ENCODE measurements around the gene NFATC1. TPM values are rescaled to one million over a fixed set of nuclear protein-coding genes. Genes with fewer than 3 reads are reported as not detected.

NFATC1 gene
- total RNA-seq, 1 donor from 2014 or later, result 103 TPM

- Mint-ChIP-seq H3K27me3 (ENCODE audit: insufficient read depth) (no peaks in the 10 kb centered on the region), H3K36me3 (ENCODE audit: low read depth) (no peaks in the 10 kb centered on the region), H3K4me3 (no peak overlapping the region), H3K4me1 (ENCODE audit: low read depth) (no peaks in the 10 kb centered on the region), H3K9me3 (no peaks in the 10 kb centered on the region), H3K27ac (no peak overlapping the region)
- intact Hi-C loops (cut with micrococcal nuclease), result no loop called here
- DNase-seq (ENCODE audit: low spot score), result no peak
These were observed 146.5 kb downstream of the NFATC1 start for GRCh38 chr18:79542213-79542612.

GRCh38 chr18:79542876-79543750, 147.4 kb downstream of the NFATC1 start:
- no peaks in the 10 kb centered on the region for H3K9me3 Mint-ChIP-seq
- no peak overlapping the region for H3K4me3 Mint-ChIP-seq
- H3K27ac Mint-ChIP-seq, result no peak overlapping the region
- no peak for DNase-seq (ENCODE audit: low spot score)
- intact Hi-C loops (cut with micrococcal nuclease), result no loop called here
- H3K4me1 Mint-ChIP-seq (ENCODE audit: low read depth), result no peaks in the 10 kb centered on the region
- H3K36me3 Mint-ChIP-seq (ENCODE audit: low read depth), result no peaks in the 10 kb centered on the region
- H3K27me3 Mint-ChIP-seq (ENCODE audit: insufficient read depth), result no peaks in the 10 kb centered on the region

- no peak for DNase-seq (ENCODE audit: low spot score)
- H3K4me1 Mint-ChIP-seq (ENCODE audit: low read depth), result no peaks in the 10 kb centered on the region
These were observed 148.2 kb downstream of the NFATC1 start for GRCh38 chr18:79543861-79544385.

GRCh38 chr18:79544386-79544963, 148.7 kb downstream of the NFATC1 start:
- no peak for DNase-seq (ENCODE audit: low spot score)
- Mint-ChIP-seq H3K36me3 (ENCODE audit: low read depth) (no peaks in the 10 kb centered on the region), H3K4me3 (no peak overlapping the region), H3K27ac (no peak overlapping the region), H3K9me3 (no peaks in the 10 kb centered on the region), H3K4me1 (ENCODE audit: low read depth) (no peaks in the 10 kb centered on the region), H3K27me3 (ENCODE audit: insufficient read depth) (no peaks in the 10 kb centered on the region)
- intact Hi-C loops (cut with micrococcal nuclease), result no loop called here

More at GRCh38 chr18:79543861-79544385, 148.2 kb downstream of the NFATC1 start:
- H3K9me3 Mint-ChIP-seq, result no peaks in the 10 kb centered on the region
- H3K27me3 Mint-ChIP-seq (ENCODE audit: insufficient read depth), result no peaks in the 10 kb centered on the region
- H3K27ac Mint-ChIP-seq, result no peak overlapping the region
- no peak overlapping the region for H3K4me3 Mint-ChIP-seq
- no peaks in the 10 kb centered on the region for H3K36me3 Mint-ChIP-seq (ENCODE audit: low read depth)
- intact Hi-C loops (cut with micrococcal nuclease), result no loop called here

- Mint-ChIP-seq H3K4me3 (no peak overlapping the region), H3K27ac (no peak overlapping the region), H3K27me3 (ENCODE audit: insufficient read depth) (no peaks in the 10 kb centered on the region), H3K4me1 (ENCODE audit: low read depth) (no peaks in the 10 kb centered on the region), H3K9me3 (no peaks in the 10 kb centered on the region), H3K36me3 (ENCODE audit: low read depth) (no peaks in the 10 kb centered on the region)
- intact Hi-C loops (cut with micrococcal nuclease), result no loop called here
- no peak for DNase-seq (ENCODE audit: low spot score)
These were observed 149.5 kb downstream of the NFATC1 start for GRCh38 chr18:79545255-79545654.

GRCh38 chr18:79545736-79546171, 150.0 kb downstream of the NFATC1 start:
- Mint-ChIP-seq H3K9me3 (no peaks in the 10 kb centered on the region), H3K27me3 (ENCODE audit: insufficient read depth) (no peaks in the 10 kb centered on the region), H3K4me3 (no peak overlapping the region), H3K27ac (no peak overlapping the region), H3K36me3 (ENCODE audit: low read depth) (no peaks in the 10 kb centered on the region), H3K4me1 (ENCODE audit: low read depth) (no peaks in the 10 kb centered on the region)
- intact Hi-C loops (cut with micrococcal nuclease), result no loop called here
- DNase-seq (ENCODE audit: low spot score), result no peak

- no peak overlapping the region for H3K27ac Mint-ChIP-seq
- DNase-seq (ENCODE audit: low spot score), result no peak
- intact Hi-C loops (cut with micrococcal nuclease), result no loop called here
- no peaks in the 10 kb centered on the region for H3K36me3 Mint-ChIP-seq (ENCODE audit: low read depth)
- no peaks in the 10 kb centered on the region for H3K9me3 Mint-ChIP-seq
- H3K27me3 Mint-ChIP-seq (ENCODE audit: insufficient read depth), result no peaks in the 10 kb centered on the region
- no peak overlapping the region for H3K4me3 Mint-ChIP-seq
- no peaks in the 10 kb centered on the region for H3K4me1 Mint-ChIP-seq (ENCODE audit: low read depth)
These were observed 151.1 kb downstream of the NFATC1 start for GRCh38 chr18:79546781-79547272.

GRCh38 chr18:79547413-79548076, 151.8 kb downstream of the NFATC1 start:
- no peak for DNase-seq (ENCODE audit: low spot score)
- H3K27me3 Mint-ChIP-seq (ENCODE audit: insufficient read depth), result no peaks in the 10 kb centered on the region
- H3K4me3 Mint-ChIP-seq, result no peak overlapping the region
- no peaks in the 10 kb centered on the region for H3K9me3 Mint-ChIP-seq
- no peak overlapping the region for H3K27ac Mint-ChIP-seq
- no peaks in the 10 kb centered on the region for H3K4me1 Mint-ChIP-seq (ENCODE audit: low read depth)
- intact Hi-C loops (cut with micrococcal nuclease), result no loop called here
- H3K36me3 Mint-ChIP-seq (ENCODE audit: low read depth), result no peaks in the 10 kb centered on the region

GRCh38 chr18:79548077-79548450, 152.3 kb downstream of the NFATC1 start:
- Mint-ChIP-seq H3K4me1 (ENCODE audit: low read depth) (no peaks in the 10 kb centered on the region), H3K4me3 (no peak overlapping the region), H3K36me3 (ENCODE audit: low read depth) (no peaks in the 10 kb centered on the region), H3K9me3 (no peaks in the 10 kb centered on the region), H3K27ac (no peak overlapping the region), H3K27me3 (ENCODE audit: insufficient read depth) (no peaks in the 10 kb centered on the region)
- no peak for DNase-seq (ENCODE audit: low spot score)
- intact Hi-C loops (cut with micrococcal nuclease), result no loop called here

- intact Hi-C loops (cut with micrococcal nuclease), result no loop called here
- no peaks in the 10 kb centered on the region for H3K9me3 Mint-ChIP-seq
These were observed 152.9 kb downstream of the NFATC1 start for GRCh38 chr18:79548621-79548985.

GRCh38 chr18:79548986-79549637, 153.4 kb downstream of the NFATC1 start:
- intact Hi-C loops (cut with micrococcal nuclease), result no loop called here
- no peaks in the 10 kb centered on the region for H3K36me3 Mint-ChIP-seq (ENCODE audit: low read depth)
- H3K4me3 Mint-ChIP-seq, result no peak overlapping the region
- H3K27ac Mint-ChIP-seq, result no peak overlapping the region
- no peaks in the 10 kb centered on the region for H3K4me1 Mint-ChIP-seq (ENCODE audit: low read depth)
- DNase-seq (ENCODE audit: low spot score), result no peak
- no peaks in the 10 kb centered on the region for H3K9me3 Mint-ChIP-seq
- no peaks in the 10 kb centered on the region for H3K27me3 Mint-ChIP-seq (ENCODE audit: insufficient read depth)

More at GRCh38 chr18:79548621-79548985, 152.9 kb downstream of the NFATC1 start:
- Mint-ChIP-seq H3K27me3 (ENCODE audit: insufficient read depth) (no peaks in the 10 kb centered on the region), H3K4me1 (ENCODE audit: low read depth) (no peaks in the 10 kb centered on the region), H3K4me3 (no peak overlapping the region), H3K27ac (no peak overlapping the region), H3K36me3 (ENCODE audit: low read depth) (no peaks in the 10 kb centered on the region)
- DNase-seq (ENCODE audit: low spot score), result no peak

GRCh38 chr18:79549638-79550000, 153.9 kb downstream of the NFATC1 start:
- no peak overlapping the region for H3K4me3 Mint-ChIP-seq
- H3K9me3 Mint-ChIP-seq, result no peaks in the 10 kb centered on the region
- intact Hi-C loops (cut with micrococcal nuclease), result no loop called here
- H3K36me3 Mint-ChIP-seq (ENCODE audit: low read depth), result no peaks in the 10 kb centered on the region
- no peak overlapping the region for H3K27ac Mint-ChIP-seq
- no peak for DNase-seq (ENCODE audit: low spot score)
- H3K4me1 Mint-ChIP-seq (ENCODE audit: low read depth), result no peaks in the 10 kb centered on the region
- no peaks in the 10 kb centered on the region for H3K27me3 Mint-ChIP-seq (ENCODE audit: insufficient read depth)

Data from activated T-helper 1 cell treated with anti-CD3 and anti-CD28 coated beads, Interleukin-12 subunit alpha, Interleukin-12 subunit beta, Interleukin-2, Interleukin-4 antibody, amounts not matched to agents 30 ng/mL and 10 ng/mL and 1 ng/mL, durations not matched to agents 14 hours and 24 hours and 36 hours (primary cell).